Uterus (tissue), 2 donors: ENCODE results near the gene ACSF2.

ENCODE experiments used
- CTCF ChIP-seq, 4 experiments: fragments of 200-600 bp in 2 of 4; fragments of 450-650 bp in 2 of 4; sonication (generic) in 2 of 4; IDR thresholded peaks; one replicate each; pipeline ENCODE4 v1.5.1; 2016 to 2019; ENCODE audit warnings: antibody characterized with exemption in 4 of 4, mild to moderate bottlenecking in 2 of 4, moderate library complexity in 1 of 4
- POLR2A ChIP-seq, 2 donors: fragments of 450-650 bp; IDR thresholded peaks; one replicate each; pipeline ENCODE4 v1.6.1; 2016; ENCODE audit warnings: antibody characterized with exemption in 2 of 2, mild to moderate bottlenecking in 1 of 2, moderate library complexity in 1 of 2

GRCh38 chr17:50513495-50513894 is 87.5 kb downstream of the ACSF2 start:
- TF ChIP-seq POLR2A (IDR thresholded peaks at IDR 0.05) = no peak
- no peak for TF ChIP-seq CTCF (IDR thresholded peaks at IDR 0.05)
